Neural progenitor cell (in vitro differentiated cells): ENCODE results near the gene BMP5.

Source experiments
- CTCF ChIP-seq: fragments of 200-600 bp; sonication (generic); IDR thresholded peaks from 2 replicates; pipeline ENCODE4 v1.5.1; 2017; ENCODE audit warnings: antibody characterized with exemption, mild to moderate bottlenecking
- EZH2 ChIP-seq: fragments of 200-600 bp; sonication (generic); IDR thresholded peaks from 2 replicates; pipeline ENCODE4 v1.6.1; 2017; ENCODE audit warnings: antibody characterized with exemption, mild to moderate bottlenecking, moderate library complexity

- TF ChIP-seq CTCF (no peak), EZH2 (no peak)
These were observed 43.2 kb upstream of the BMP5 start for GRCh38 chr6:55918639-55919038.
